H1 (cell line): ENCODE measurements around the gene KIF26B. TPM values are rescaled to one million over a fixed set of nuclear protein-coding genes. Genes with fewer than 3 reads are reported as not detected.

Experiments
- CTCF ChIA-PET: fragments of 300-600 bp; sonication (Branson Sonifier 250); formaldehyde crosslinking; loops from one replicate; lab custom pipeline; 2021; ENCODE audit not compliant: partially characterized antibody; lab: Charles Lee
- POLR2A ChIA-PET: fragments of 300-600 bp; sonication (Branson Sonifier 250); formaldehyde crosslinking; loops from one replicate; lab custom pipeline; 2021; ENCODE audit warnings: inconsistent platforms; ENCODE audit not compliant: partially characterized antibody; lab: Charles Lee
- DNase-seq, 2 experiments: peaks; one replicate each; pipeline versions ENCODE4 v3.0.0 to v3.0.0-alpha.2; 2010 to 2022; ENCODE audit warnings: low spot score in 2 of 2, low read depth in 1 of 2, mixed read lengths in 1 of 2
- FAIRE-seq: peaks from 2 replicates; lab custom pipeline; 2011; peaks lifted over from hg19 to GRCh38; lab: Jason Lieb, UNC
- H2AFZ ChIP-seq: 2 replicates; pipeline ENCODE4 v1.8.1; 2012; ENCODE audit warnings: low read length, inconsistent platforms
- H2AK5ac ChIP-seq: 2 replicates; pipeline ENCODE4 v1.6.1; 2013; ENCODE audit warnings: low read depth, low read length
- H2BK120ac ChIP-seq: replicated peaks from 2 replicates; pipeline ENCODE3; 2013; ENCODE audit warnings: low read depth, low read length, inconsistent platforms
- H2BK12ac ChIP-seq: 2 replicates; pipeline ENCODE4 v1.6.1; 2013; ENCODE audit warnings: low read depth, low read length
- H2BK15ac ChIP-seq: 2 replicates; pipeline ENCODE4 v1.6.1; 2013; ENCODE audit warnings: low read length
- H2BK20ac ChIP-seq: 2 replicates; pipeline ENCODE4 v1.6.1; 2013; ENCODE audit warnings: low read length
- H2BK5ac ChIP-seq: 2 replicates; pipeline ENCODE4 v1.6.1; 2013; ENCODE audit warnings: low read depth, low read length
- H3K14ac ChIP-seq: 2 replicates; pipeline ENCODE4 v1.6.1; 2013; ENCODE audit warnings: inconsistent platforms; ENCODE audit not compliant: insufficient read length
- H3K18ac ChIP-seq: 2 replicates; pipeline ENCODE4 v1.6.1; 2013; ENCODE audit warnings: low read length; ENCODE audit errors: extremely low read depth
- H3K23ac ChIP-seq: 2 replicates; pipeline ENCODE4 v1.6.1; 2013; ENCODE audit warnings: inconsistent platforms; ENCODE audit not compliant: insufficient read length
- H3K23me2 ChIP-seq: 2 replicates; pipeline ENCODE4 v1.6.1; 2013; ENCODE audit warnings: low read depth, low read length
- H3K27ac ChIP-seq: 2 replicates; pipeline ENCODE4 v1.6.1; 2011; ENCODE audit warnings: low read depth, low read length, inconsistent platforms
- H3K27me3 ChIP-seq, 4 experiments: replicated peaks in 1 of 4; 1 replicate in 1 of 4; 2 replicates in 3 of 4; pipeline versions ENCODE4 v1.6.1 to v1.8.1; 2011 to 2013; ENCODE audit warnings: low read length in 3 of 4, mild to moderate bottlenecking in 3 of 4, inconsistent platforms in 2 of 4, mixed read lengths in 2 of 4, moderate library complexity in 1 of 4; ENCODE audit not compliant: control insufficient read depth in 3 of 4, insufficient read depth in 3 of 4; ENCODE audit errors: extremely low read depth in 1 of 4
- H3K36me3 ChIP-seq, 4 experiments: 2 replicates each; pipeline versions ENCODE4 v1.6.1 to v1.8.1; 2011 to 2013; ENCODE audit warnings: mild to moderate bottlenecking in 4 of 4, low read length in 3 of 4, moderate library complexity in 2 of 4, control low read depth in 1 of 4, inconsistent platforms in 1 of 4; ENCODE audit not compliant: insufficient read depth in 4 of 4, control insufficient read depth in 2 of 4
- H3K4ac ChIP-seq: replicated peaks from 2 replicates; pipeline ENCODE3; 2013; ENCODE audit warnings: low read length, low read depth, mixed read lengths, inconsistent platforms; ENCODE audit not compliant: insufficient read length
- H3K4me1 ChIP-seq, 4 experiments: replicated peaks in 1 of 4; 1 replicate in 1 of 4; 2 replicates in 3 of 4; pipeline versions ENCODE4 v1.6.1 to v1.8.1; 2011 to 2013; ENCODE audit warnings: low read length in 3 of 4, inconsistent platforms in 2 of 4, mixed read lengths in 1 of 4; ENCODE audit not compliant: insufficient read depth in 4 of 4, control insufficient read depth in 3 of 4
- H3K4me2 ChIP-seq, 2 experiments: 2 replicates each; pipeline versions ENCODE4 v1.6.1 to v1.8.1; 2011 to 2013; ENCODE audit warnings: low read depth in 2 of 2, low read length in 2 of 2, control low read depth in 1 of 2, inconsistent platforms in 1 of 2, mild to moderate bottlenecking in 1 of 2; ENCODE audit not compliant: insufficient read depth in 1 of 2
- H3K4me3 ChIP-seq, 4 experiments: fragments of 200-600, 300-600 bp in 1 of 4; sonication (generic), shearing (Covaris generic), sonication (Bioruptor Twin) in 1 of 4; 2 replicates each; pipeline versions ENCODE4 v1.5.1 to v1.8.1; 2011 to 2016; ENCODE audit warnings: low read length in 4 of 4, low read depth in 3 of 4, control low read depth in 2 of 4, inconsistent platforms in 2 of 4, mild to moderate bottlenecking in 2 of 4, mixed read lengths in 1 of 4, moderate library complexity in 1 of 4; ENCODE audit not compliant: insufficient read depth in 2 of 4; ENCODE audit errors: extremely low read depth in 1 of 4
- H3K56ac ChIP-seq: replicated peaks from 2 replicates; pipeline ENCODE3; 2013; ENCODE audit warnings: low read depth, mild to moderate bottlenecking, mixed read lengths, low read length, inconsistent platforms; ENCODE audit not compliant: insufficient read length
- H3K79me1 ChIP-seq: 2 replicates; pipeline ENCODE4 v1.6.1; 2013; ENCODE audit warnings: low read depth, low read length, control low read depth
- H3K79me2 ChIP-seq, 2 experiments: 2 replicates each; pipeline versions ENCODE4 v1.6.1 to v1.8.1; 2012 to 2013; ENCODE audit warnings: low read length in 2 of 2, mild to moderate bottlenecking in 2 of 2, inconsistent platforms in 1 of 2; ENCODE audit not compliant: insufficient read depth in 2 of 2, control insufficient read depth in 1 of 2
- H3K9ac ChIP-seq, 4 experiments: replicated peaks in 1 of 4; 1 replicate in 1 of 4; 2 replicates in 3 of 4; pipeline versions ENCODE4 v1.6.1 to v1.8.1; 2011 to 2013; ENCODE audit warnings: low read depth in 3 of 4, low read length in 3 of 4, control low read depth in 2 of 4, mild to moderate bottlenecking in 2 of 4, moderate library complexity in 2 of 4, inconsistent platforms in 1 of 4; ENCODE audit errors: extremely low read depth in 1 of 4
- H3K9me3 ChIP-seq, 2 experiments: 2 replicates each; pipeline versions ENCODE4 v1.6.1 to v1.8.1; 2012 to 2013; ENCODE audit warnings: mild to moderate bottlenecking in 2 of 2, moderate library complexity in 2 of 2, control low read depth in 1 of 2, inconsistent platforms in 1 of 2, low read depth in 1 of 2, low read length in 1 of 2, mixed read lengths in 1 of 2; ENCODE audit not compliant: insufficient read depth in 2 of 2
- H4K20me1 ChIP-seq, 2 experiments: replicated peaks in 1 of 2; 2 replicates each; pipeline versions ENCODE3 to v1.8.1; 2011 to 2013; ENCODE audit warnings: inconsistent platforms in 2 of 2, low read length in 2 of 2, mild to moderate bottlenecking in 1 of 2; ENCODE audit not compliant: insufficient read depth in 2 of 2, control insufficient read depth in 1 of 2
- H4K5ac ChIP-seq: 2 replicates; pipeline ENCODE4 v1.6.1; 2013; ENCODE audit warnings: low read length, low read depth, mixed read lengths, inconsistent platforms; ENCODE audit not compliant: insufficient read length
- H4K8ac ChIP-seq: 2 replicates; pipeline ENCODE4 v1.8.0; 2013; ENCODE audit warnings: mild to moderate bottlenecking, moderate library complexity, low read length, inconsistent platforms; ENCODE audit not compliant: insufficient read depth; ENCODE audit errors: extremely low read depth
- H4K91ac ChIP-seq: replicated peaks from 2 replicates; pipeline ENCODE3; 2013; ENCODE audit warnings: low read length, mixed read lengths, inconsistent platforms; ENCODE audit not compliant: insufficient read length
- ATF2 ChIP-seq: IDR thresholded peaks from 2 replicates; pipeline ENCODE4 v1.6.1; 2012; ENCODE audit warnings: low read length, inconsistent platforms
- ATF3 ChIP-seq: IDR thresholded peaks from 2 replicates; pipeline ENCODE4 v1.6.1; 2011; ENCODE audit warnings: low read depth, mild to moderate bottlenecking, low read length; ENCODE audit not compliant: insufficient read depth
- KDM1A ChIP-seq: fragments of 200-600, 300-600 bp; sonication (generic); IDR thresholded peaks from 2 replicates; pipeline ENCODE4 v1.7.1; 2016; ENCODE audit warnings: mild to moderate bottlenecking, low read length, borderline replicate concordance
- WGBS, 2 experiments: shearing (Covaris generic) in 1 of 2; methylation state at CpG; one replicate each; pipeline versions ENCODE4 v1.1.6 to v1.1.7; 2013 to 2015; ENCODE audit warnings: low lambda C conversion rate in 2 of 2, mixed read lengths in 2 of 2, inconsistent platforms in 1 of 2, low coverage in 1 of 2, missing lambda C conversion rate in 1 of 2; ENCODE audit not compliant: insufficient replicate concordance in 2 of 2, insufficient coverage in 1 of 2, insufficient read length in 1 of 2; ENCODE audit errors: extremely low coverage in 1 of 2, missing lambda C conversion rate in 1 of 2; 5-methylcytosine and 5-hydroxymethylcytosine counted together
- polyA plus RNA-seq, 7 experiments: library from polyadenylated mRNA; depleted of rRNA in 3 of 7; stranded (reverse) in 5 of 7; unstranded in 2 of 7; fragments of >200 nt in 5 of 7; fragments of 200-250 nt in 2 of 7; gene quantifications; 1 replicate in 5 of 7; 2 replicates in 1 of 7; 4 replicates in 1 of 7; pipeline versions ENCODE4 v1.2.1 to v1.2.3, GENCODE V29; 2011 to 2013; ENCODE audit warnings: missing spikeins in 2 of 7, mixed read lengths in 2 of 7
- total RNA-seq: library from RNA; stranded (reverse); fragmentation: NEBNext Ultra II Directional; extraction: Animal tissue kit (Norgen Biotek cat#: 25700); gene quantifications from 2 replicates; pipeline ENCODE4 v1.2.1, GENCODE V29; 2021

The KIF26B gene
- total and polyA plus RNA-seq, 2 of the 8 experiments (the other 6 are each of a cell fraction or from before 2014, with no cell fraction given), result 0.06 to 0.28 TPM

- Histone ChIP-seq H3K4ac (no peak overlapping the region), H3K79me2 (no peaks in the 10 kb centered on the region), H3K23ac (no peak overlapping the region), H3K79me1 (no peaks in the 10 kb centered on the region), H2AFZ (no peak overlapping the region), H3K27ac (no peak overlapping the region), H3K56ac (no peak overlapping the region), H3K4me2 (no peak overlapping the region), H2BK120ac (no peak overlapping the region), H3K9ac (no peak overlapping the region), H3K9me3 (peaks cover 6 to 8% of the 10 kb centered on the region in 2 experiments; a peak in 3 of 4 replicates), H3K18ac (no peak overlapping the region), H2BK12ac (no peak overlapping the region), H3K36me3 (no peaks in the 10 kb centered on the region), H3K23me2 (no peaks in the 10 kb centered on the region), H3K4me1 (peaks cover 0 to 3% (median 2%) of the 10 kb centered on the region in 4 experiments; a peak in 1 of 7 replicates), H2BK15ac (no peak overlapping the region; the same call in 1 of the 2 replicates), H2BK20ac (no peak overlapping the region), H4K20me1 (no peaks in the 10 kb centered on the region), H3K27me3 (no peaks in the 10 kb centered on the region), H2AK5ac (no peak overlapping the region), H3K4me3 (no peak overlapping the region), H4K91ac (no peak overlapping the region), H4K8ac (no peak overlapping the region), H3K14ac (no peak overlapping the region), H4K5ac (no peak overlapping the region), H2BK5ac (no peak overlapping the region)
- WGBS, 2 experiments, result 93% methylated on average over 5 of the region's 5 CpGs; no CpG with 5 or more reads in 1 of the 2 experiments
- FAIRE-seq (no peak), DNase-seq (no peak)
- TF ChIP-seq ATF3, result no peak
- no peak for TF ChIP-seq KDM1A
- no peak for TF ChIP-seq ATF2
- POLR2A ChIA-PET, result no interaction called here
- CTCF ChIA-PET, result interaction anchor here (0.7 kb wide), 1 partner anchor 155 kb away, joined by 3 read pairs; no protein-coding TSS in a partner anchor
Measured at GRCh38 chr1:245649666-245650065, 494.9 kb downstream of the KIF26B start.
